HG02623 (cell line): Measurements from ENCODE around the gene EXPH5.
A peak's percentile ranks its signal among the peaks of the same experiment; 100 is the strongest.

ENCODE experiments used
- ATAC-seq: cut with Tn5 transposase; IDR thresholded peaks from one replicate; pipeline ENCODE4 v1.9.1; 2021; ENCODE audit warnings: moderate library complexity; ENCODE audit not compliant: unreplicated experiment

Gene EXPH5

GRCh38 chr11:108474664-108475463, 118.7 kb downstream of the EXPH5 start:
- no peak for ATAC-seq

GRCh38 chr11:108472681-108473080, 120.9 kb downstream of the EXPH5 start:
- ATAC-seq: no peak

- ATAC-seq: no peak
Observed at GRCh38 chr11:108468478-108468864, 125.1 kb downstream of the EXPH5 start.

- ATAC-seq: peak; percentile 99
Observed at GRCh38 chr11:108467091-108467823, 126.3 kb downstream of the EXPH5 start, which contains the start of gene C11orf65. Gene C11orf65, minus strand, starts transcription at chr11:108467529. Its CDS starts 5,970 bp downstream, at chr11:108461559.

GRCh38 chr11:108466405-108466804, 127.2 kb downstream of the EXPH5 start:
- ATAC-seq: no peak
